ENCODE results near the gene AIFM3. TPM values are rescaled to one million over a fixed set of nuclear protein-coding genes. Genes with fewer than 3 reads are reported as not detected.

The AIFM3 gene
- polyA plus RNA-seq, 2 of the 4 experiments (the other 2 are of a cell fraction) = 1.4 to 3.6 TPM

- FAIRE-seq (no peak), DNase-seq (ENCODE audit: low read depth in 1 of 2, low spot score in 1 of 2) (no peak), ATAC-seq (no peak)
- POLR2A ChIA-PET = interaction anchor here (0.8 kb wide), 1 partner anchor 18 kb away, joined by 3 read pairs; no protein-coding TSS in a partner anchor
- no peak overlapping the region for H3K27ac ChIP-seq
- no peak for TF ChIP-seq CHD4 (IDR thresholded peaks at IDR 0.05; ENCODE audit: borderline replicate concordance)
- TF ChIP-seq EHF (CRISPR knock-in tag; IDR thresholded peaks at IDR 0.05) = no peak
- TF ChIP-seq BCL3 (IDR thresholded peaks at IDR 0.05) = no peak
- no peak for TF ChIP-seq RAD21 (conservative IDR thresholded peaks at IDR 0.05 in 1 of 2, IDR thresholded peaks at IDR 0.05 in 1 of 2)
- no peak for TF ChIP-seq ESRRA (IDR thresholded peaks at IDR 0.05; ENCODE audit: borderline replicate concordance, low read length)
- TF ChIP-seq POLR2AphosphoS2 (conservative IDR thresholded peaks at IDR 0.05; ENCODE audit: low read length) = no peak
- no peak for TF ChIP-seq ZFP36 (IDR thresholded peaks at IDR 0.05; ENCODE audit: borderline replicate concordance, partially characterized antibody)
- no peak for TF ChIP-seq HDAC2 (IDR thresholded peaks at IDR 0.05)
- no peak for TF ChIP-seq RARB (CRISPR knock-in tag; IDR thresholded peaks at IDR 0.05)
- no peak for TF ChIP-seq CTCF (IDR thresholded peaks at IDR 0.05)
- TF ChIP-seq HOXB13 (CRISPR knock-in tag; IDR thresholded peaks at IDR 0.05; ENCODE audit: low read depth) = no peak
- TF ChIP-seq, protein P1, sequence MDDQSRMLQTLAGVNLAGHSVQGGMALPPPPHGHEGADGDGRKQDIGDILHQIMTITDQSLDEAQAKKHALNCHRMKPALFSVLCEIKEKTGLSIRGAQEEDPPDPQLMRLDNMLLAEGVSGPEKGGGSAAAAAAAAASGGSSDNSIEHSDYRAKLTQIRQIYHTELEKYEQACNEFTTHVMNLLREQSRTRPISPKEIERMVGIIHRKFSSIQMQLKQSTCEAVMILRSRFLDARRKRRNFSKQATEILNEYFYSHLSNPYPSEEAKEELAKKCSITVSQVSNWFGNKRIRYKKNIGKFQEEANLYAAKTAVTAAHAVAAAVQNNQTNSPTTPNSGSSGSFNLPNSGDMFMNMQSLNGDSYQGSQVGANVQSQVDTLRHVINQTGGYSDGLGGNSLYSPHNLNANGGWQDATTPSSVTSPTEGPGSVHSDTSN (IDR thresholded peaks at IDR 0.05) = no peak
- TF ChIP-seq HES2 (IDR thresholded peaks at IDR 0.05) = no peak
- no peak for TF ChIP-seq EHMT2 (IDR thresholded peaks at IDR 0.05; ENCODE audit: low read depth)
- no peak for TF ChIP-seq JUNB (IDR thresholded peaks at IDR 0.05)
- TF ChIP-seq FOSL2 (IDR thresholded peaks at IDR 0.05) = no peak
- TF ChIP-seq FOSL2 (CRISPR knock-in tag; IDR thresholded peaks at IDR 0.05) = no peak
- TF ChIP-seq CBX8 (IDR thresholded peaks at IDR 0.05) = no peak
- TF ChIP-seq SREBF2 (IDR thresholded peaks at IDR 0.05) = no peak
- no peak for TF ChIP-seq KDM1A (IDR thresholded peaks at IDR 0.05; ENCODE audit: low read depth)
- CTCF ChIA-PET = interaction anchor here (1.0 to 1.7 kb wide), 4 partner anchors 14 to 199 kb away, joined by 3 to 5 read pairs (median 4); no protein-coding TSS in a partner anchor
- H3K9me3 ChIP-seq = peaks cover 8% of the 10 kb centered on the region; the same call in 1 of the 3 replicates
- H3K4me1 ChIP-seq = peaks cover 5% of the 10 kb centered on the region; the same call in 2 of the 3 replicates
- no peak overlapping the region for H3K4me2 ChIP-seq
- H3K4me3 ChIP-seq = no peak overlapping the region
- 91% methylated on average over 12 of the region's 24 CpGs for WGBS (ENCODE audit: missing lambda C conversion rate)
Measured at GRCh38 chr22:20976291-20976877, 9.3 kb downstream of the AIFM3 start.

GRCh38 chr22:20977019-20977418 lies 10.0 kb downstream of the AIFM3 start:
- Histone ChIP-seq H3K9me3 (peaks cover 8% of the 10 kb centered on the region; the same call in 1 of the 3 replicates), H3K27ac (no peak overlapping the region), H3K4me1 (peaks cover 5% of the 10 kb centered on the region; the same call in 2 of the 3 replicates), H3K4me3 (no peak overlapping the region), H3K4me2 (no peak overlapping the region)
- no peak for DNase-seq (ENCODE audit: low read depth in 1 of 2, low spot score in 1 of 2)
- no peak for TF ChIP-seq EHMT2 (IDR thresholded peaks at IDR 0.05; ENCODE audit: low read depth)
- TF ChIP-seq RFX5 (IDR thresholded peaks at IDR 0.05) = no peak
- no peak for TF ChIP-seq ZFP36 (IDR thresholded peaks at IDR 0.05; ENCODE audit: borderline replicate concordance, partially characterized antibody)
- TF ChIP-seq RARB (CRISPR knock-in tag; IDR thresholded peaks at IDR 0.05) = no peak
- no peak for TF ChIP-seq POLR2AphosphoS2 (conservative IDR thresholded peaks at IDR 0.05; ENCODE audit: low read length)
- ChIA-PET POLR2A (no interaction called here), CTCF (interaction anchor here (1.0 to 1.7 kb wide), 4 partner anchors 15 to 199 kb away, joined by 3 to 5 read pairs (median 4); no protein-coding TSS in a partner anchor)
- no peak for ATAC-seq
- FAIRE-seq = no peak
- 78% methylated on average over 11 of the region's 11 CpGs for WGBS (ENCODE audit: missing lambda C conversion rate)

Data from A549 (cell line).